GM21526 (cell line): ENCODE measurements around the gene INPP5B.
"Not testable (repeated sequence)": the region's sequence is repeated elsewhere in the genome, so short reads cannot be mapped to it uniquely, and the experiment has no call there.

Experiments
- ATAC-seq: cut with Tn5 transposase; IDR thresholded peaks from one replicate; pipeline ENCODE4 v1.9.1; 2021; ENCODE audit warnings: moderate library complexity; ENCODE audit not compliant: unreplicated experiment, low FRiP score

INPP5B gene

GRCh38 chr1:37948841-37949240 is 2.0 kb upstream of the INPP5B start:
- no peak for ATAC-seq

GRCh38 chr1:37948166-37948565 is 1.3 kb upstream of the INPP5B start:
- no peak for ATAC-seq

- ATAC-seq = no peak
These were observed 511 bp upstream of the INPP5B start for GRCh38 chr1:37947364-37947763.

- ATAC-seq = no peak
These were observed 830 bp downstream of the INPP5B start for GRCh38 chr1:37945743-37946702.

- ATAC-seq = no peak
These were observed 1.6 kb downstream of the INPP5B start for GRCh38 chr1:37945251-37945650.

GRCh38 chr1:37944816-37945215 is 2.0 kb downstream of the INPP5B start:
- no peak for ATAC-seq

- no peak for ATAC-seq
These were observed 2.6 kb downstream of the INPP5B start for GRCh38 chr1:37944086-37944763.

- no peak for ATAC-seq
These were observed 6.4 kb downstream of the INPP5B start for GRCh38 chr1:37940299-37940947.

- not testable (repeated sequence) for ATAC-seq
These were observed 10.1 kb downstream of the INPP5B start for GRCh38 chr1:37936760-37937159.

GRCh38 chr1:37932759-37933158 is 14.1 kb downstream of the INPP5B start:
- no peak for ATAC-seq

GRCh38 chr1:37931361-37932158 is 15.3 kb downstream of the INPP5B start:
- peak; percentile 84 for ATAC-seq

GRCh38 chr1:37931102-37931360 is 15.8 kb downstream of the INPP5B start:
- peak; percentile 10 for ATAC-seq

GRCh38 chr1:37930246-37931101 is 16.4 kb downstream of the INPP5B start:
- no peak for ATAC-seq

- no peak for ATAC-seq
These were observed 20.6 kb downstream of the INPP5B start for GRCh38 chr1:37926038-37926924.

GRCh38 chr1:37925316-37925715 is 21.5 kb downstream of the INPP5B start:
- ATAC-seq = no peak

- ATAC-seq = no peak
These were observed 23.3 kb downstream of the INPP5B start for GRCh38 chr1:37923551-37923889.

- ATAC-seq = no peak
These were observed 23.9 kb downstream of the INPP5B start for GRCh38 chr1:37922767-37923550.

- ATAC-seq = no peak
These were observed 27.6 kb downstream of the INPP5B start for GRCh38 chr1:37919277-37919676.
